Caki2 (cell line): ENCODE measurements around the gene DLG3. TPM values are rescaled to one million over a fixed set of nuclear protein-coding genes. Genes with fewer than 3 reads are reported as not detected.

Source experiments
- total RNA-seq: library from RNA; depleted of rRNA; stranded (reverse); fragments of >200 nt; shearing (Covaris generic); gene quantifications from 2 replicates; pipeline ENCODE4 v1.2.3, GENCODE V29; 2014; ENCODE audit warnings: low replicate concordance; rRNA removed

The DLG3 gene
- total RNA-seq, 1 experiment from 2014 or later: 25.6 TPM

Other genes starting within 250 kb of the DLG3 start
- gene AWAT1, start 210.2 kb upstream of the DLG3 start, total RNA-seq: not detected in 2 replicates
- not detected in 2 replicates for gene P2RY4, start 184.6 kb upstream of the DLG3 start, total RNA-seq
- gene ARR3, start 176.5 kb upstream of the DLG3 start, total RNA-seq: not detected in 2 replicates
- gene RAB41, start 162.7 kb upstream of the DLG3 start, total RNA-seq: not detected in 2 replicates
- 31.7 and 51.1 TPM in 2 replicates for gene PDZD11, start 154.9 kb upstream of the DLG3 start, total RNA-seq
- 18.1 and 19.9 TPM in 2 replicates for gene KIF4A, start 154.7 kb upstream of the DLG3 start, total RNA-seq
- gene GDPD2, start 21.5 kb upstream of the DLG3 start, total RNA-seq: not detected in 2 replicates